ENCODE measurements around the gene PCDHGA4.
"Not testable (repeated sequence)": the region's sequence is repeated elsewhere in the genome, so short reads cannot be mapped to it uniquely, and the experiment has no call there.

PCDHGA4 gene

DNA sequence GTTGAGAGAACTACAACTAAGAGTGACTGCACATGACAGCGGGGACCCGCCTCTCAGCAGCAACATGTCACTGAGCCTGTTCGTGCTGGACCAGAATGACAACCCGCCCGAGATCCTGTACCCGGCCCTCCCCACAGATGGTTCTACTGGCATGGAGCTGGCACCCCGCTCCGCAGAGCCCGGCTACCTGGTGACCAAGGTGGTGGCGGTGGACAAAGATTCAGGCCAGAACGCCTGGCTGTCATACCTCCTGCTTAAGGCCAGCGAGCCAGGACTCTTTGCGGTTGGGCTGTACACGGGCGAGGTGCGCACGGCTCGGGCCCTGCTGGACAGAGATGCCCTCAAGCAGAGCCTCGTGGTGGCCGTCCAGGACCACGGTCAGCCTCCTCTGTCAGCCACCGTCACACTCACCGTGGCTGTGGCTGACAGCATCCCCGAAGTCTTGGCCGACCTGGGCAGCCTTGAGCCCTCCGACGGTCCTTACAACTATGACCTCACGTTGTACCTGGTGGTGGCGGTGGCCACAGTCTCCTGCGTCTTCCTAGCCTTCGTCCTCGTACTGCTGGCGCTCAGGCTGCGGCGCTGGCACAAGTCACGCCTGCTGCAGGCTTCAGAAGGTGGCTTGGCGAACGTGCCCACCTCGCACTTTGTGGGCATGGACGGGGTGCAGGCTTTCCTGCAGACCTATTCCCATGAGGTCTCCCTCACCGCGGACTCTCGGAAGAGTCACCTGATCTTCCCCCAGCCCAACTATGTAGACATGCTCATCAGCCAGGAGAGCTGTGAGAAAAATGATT lies 29.8 kb downstream of the PCDHGA4 start:
- no peak for DNase-seq

GRCh38 chr5:141387557-141388311 lies 32.9 kb downstream of the PCDHGA4 start, which contains the start of gene PCDHGB4:
TSS of gene PCDHGB4 (plus strand) at chr5:141387698. CDS start at chr5:141387885, 187 bp downstream.
- peak in 1 of 2 donors; percentile 41 for DNase-seq

DNA sequence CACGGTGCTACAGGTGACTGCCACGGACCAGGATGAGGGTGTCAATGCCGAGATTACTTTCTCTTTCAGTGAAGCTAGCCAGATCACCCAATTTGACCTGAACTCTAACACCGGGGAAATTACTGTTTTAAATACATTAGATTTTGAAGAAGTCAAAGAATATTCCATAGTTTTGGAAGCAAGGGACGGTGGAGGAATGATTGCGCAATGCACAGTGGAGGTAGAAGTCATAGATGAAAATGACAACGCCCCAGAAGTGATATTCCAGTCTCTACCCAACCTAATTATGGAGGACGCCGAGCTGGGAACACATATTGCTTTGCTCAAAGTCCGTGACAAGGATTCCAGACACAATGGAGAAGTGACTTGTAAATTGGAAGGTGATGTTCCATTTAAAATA lies 33.8 kb downstream of the PCDHGA4 start:
- DNase-seq, result no peak

DNA sequence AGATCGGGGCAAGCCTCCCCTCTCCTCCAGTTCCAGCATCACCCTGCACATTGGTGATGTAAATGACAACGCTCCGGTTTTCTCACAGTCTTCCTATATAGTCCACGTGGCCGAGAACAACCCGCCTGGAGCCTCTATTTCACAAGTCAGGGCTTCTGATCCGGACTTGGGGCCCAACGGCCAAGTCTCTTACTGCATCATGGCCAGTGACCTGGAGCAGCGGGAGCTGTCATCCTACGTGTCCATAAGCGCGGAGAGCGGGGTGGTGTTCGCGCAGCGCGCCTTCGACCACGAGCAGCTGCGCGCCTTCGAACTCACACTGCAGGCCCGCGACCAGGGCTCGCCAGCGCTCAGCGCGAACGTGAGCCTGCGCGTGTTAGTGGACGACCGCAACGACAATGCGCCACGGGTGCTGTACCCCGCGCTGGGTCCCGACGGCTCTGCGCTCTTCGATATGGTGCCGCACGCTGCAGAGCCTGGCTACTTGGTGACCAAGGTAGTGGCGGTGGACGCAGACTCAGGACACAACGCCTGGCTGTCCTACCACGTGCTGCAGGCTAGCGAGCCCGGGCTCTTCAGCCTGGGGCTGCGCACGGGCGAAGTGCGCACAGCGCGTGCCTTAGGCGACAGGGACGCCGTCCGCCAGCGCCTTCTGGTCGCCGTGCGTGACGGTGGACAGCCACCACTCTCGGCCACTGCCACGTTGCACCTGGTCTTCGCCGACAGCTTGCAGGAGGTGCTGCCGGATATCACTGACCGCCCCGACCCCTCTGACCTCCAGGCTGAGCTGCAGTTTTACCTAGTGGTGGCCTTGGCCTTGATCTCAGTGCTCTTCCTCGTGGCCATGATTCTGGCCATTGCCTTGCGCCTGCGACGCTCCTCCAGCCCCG lies 34.6 kb downstream of the PCDHGA4 start:
- DNase-seq, result no peak

- DNase-seq, result no peak
Measured at GRCh38 chr5:141392429-141393198, 37.8 kb downstream of the PCDHGA4 start, which contains the start of gene PCDHGA8. TSS of gene PCDHGA8 (plus strand) at chr5:141392633. CDS start at chr5:141392814, 181 bp downstream.

GRCh38 chr5:141393267-141393666 lies 38.4 kb downstream of the PCDHGA4 start:
- no peak for DNase-seq

GRCh38 chr5:141394401-141395187 lies 39.8 kb downstream of the PCDHGA4 start:
- DNase-seq, result not testable (repeated sequence)

GRCh38 chr5:141397756-141398551 lies 43.1 kb downstream of the PCDHGA4 start, which contains the start of gene PCDHGB5:
TSS of gene PCDHGB5 (plus strand) at chr5:141397947. CDS start at chr5:141398128, 181 bp downstream.
- peak; percentile 41 to 61 for DNase-seq

GRCh38 chr5:141398608-141399007 lies 43.8 kb downstream of the PCDHGA4 start:
- no peak for DNase-seq

DNA sequence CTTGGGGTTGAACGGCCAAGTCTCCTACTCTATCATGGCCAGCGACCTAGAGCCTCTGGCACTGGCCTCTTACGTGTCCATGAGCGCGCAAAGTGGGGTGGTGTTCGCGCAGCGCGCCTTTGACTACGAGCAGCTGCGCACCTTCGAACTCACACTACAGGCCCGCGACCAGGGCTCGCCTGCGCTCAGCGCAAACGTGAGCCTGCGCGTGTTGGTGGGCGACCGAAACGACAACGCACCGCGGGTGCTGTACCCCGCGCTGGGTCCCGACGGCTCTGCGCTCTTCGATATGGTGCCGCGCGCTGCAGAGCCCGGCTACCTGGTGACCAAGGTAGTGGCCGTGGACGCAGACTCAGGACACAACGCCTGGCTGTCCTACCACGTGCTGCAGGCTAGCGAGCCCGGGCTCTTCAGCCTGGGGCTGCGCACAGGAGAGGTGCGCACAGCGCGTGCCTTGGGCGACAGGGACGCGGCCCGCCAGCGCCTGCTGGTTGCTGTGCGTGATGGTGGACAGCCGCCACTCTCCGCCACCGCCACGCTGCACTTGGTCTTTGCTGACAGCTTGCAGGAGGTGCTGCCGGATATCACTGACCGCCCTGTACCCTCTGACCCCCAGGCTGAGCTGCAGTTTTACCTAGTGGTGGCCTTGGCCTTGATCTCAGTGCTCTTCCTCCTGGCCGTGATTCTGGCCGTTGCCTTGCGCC lies 44.9 kb downstream of the PCDHGA4 start:
- DNase-seq, result no peak

- DNase-seq, result peak in 1 of 2 donors; percentile 33
Measured at GRCh38 chr5:141402553-141403243, 47.9 kb downstream of the PCDHGA4 start, which contains the start of gene PCDHGA9. TSS of gene PCDHGA9 (plus strand) at chr5:141402778. CDS start at chr5:141402953, 175 bp downstream.

DNA sequence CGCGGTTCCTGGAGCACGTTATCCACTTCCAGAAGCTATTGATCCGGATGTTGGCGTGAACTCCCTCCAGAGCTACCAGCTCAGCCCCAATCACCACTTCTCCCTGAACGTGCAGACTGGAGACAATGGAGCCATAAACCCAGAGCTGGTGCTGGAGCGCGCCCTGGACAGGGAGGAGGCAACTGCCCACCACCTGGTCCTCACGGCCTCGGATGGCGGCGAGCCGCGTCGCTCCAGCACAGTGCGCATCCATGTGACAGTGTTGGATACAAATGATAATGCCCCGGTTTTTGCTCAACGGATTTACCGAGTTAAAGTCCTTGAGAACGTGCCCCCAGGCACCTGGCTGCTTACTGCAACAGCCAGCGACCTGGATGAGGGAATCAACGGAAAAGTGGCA lies 48.6 kb downstream of the PCDHGA4 start:
- DNase-seq, result no peak
